Hepatocyte (in vitro differentiated cells): Measurements from ENCODE around the gene PADI4. TPM values are rescaled to one million over a fixed set of nuclear protein-coding genes. Genes with fewer than 3 reads are reported as not detected.
A peak's percentile ranks its signal among the peaks of the same experiment; 100 is the strongest.

ENCODE experiments used
- DNase-seq: peaks from one replicate; pipeline ENCODE4 v3.0.0-alpha.2; 2016; ENCODE audit warnings: low spot score
- H2AFZ ChIP-seq: fragments of 200-600 bp; sonication (generic); 2 replicates; pipeline ENCODE4 v1.6.0; 2016; ENCODE audit warnings: antibody characterized with exemption, mild to moderate bottlenecking
- H3K27ac ChIP-seq: fragments of 200-600 bp; sonication (generic); 2 replicates; pipeline ENCODE4 v1.5.1; 2016; ENCODE audit warnings: mild to moderate bottlenecking
- H3K27me3 ChIP-seq: fragments of 200-600 bp; sonication (generic); 2 replicates; pipeline ENCODE4 v1.6.1; 2016
- H3K36me3 ChIP-seq: fragments of 200-600 bp; sonication (generic); replicated peaks from 2 replicates; pipeline ENCODE4 v1.5.1; 2016; ENCODE audit warnings: low read depth; ENCODE audit not compliant: insufficient read depth
- H3K4me1 ChIP-seq: fragments of 200-600 bp; sonication (generic); 2 replicates; pipeline ENCODE4 v1.5.1; 2016; ENCODE audit warnings: mild to moderate bottlenecking, moderate library complexity; ENCODE audit not compliant: insufficient read depth
- H3K4me2 ChIP-seq: fragments of 200-600 bp; sonication (generic); 2 replicates; pipeline ENCODE4 v1.6.0; 2016
- H3K4me3 ChIP-seq: fragments of 200-600 bp; sonication (generic); 2 replicates; pipeline ENCODE4 v1.5.1; 2016; ENCODE audit warnings: mild to moderate bottlenecking
- H3K79me2 ChIP-seq: fragments of 200-600 bp; sonication (generic); 2 replicates; pipeline ENCODE4 v1.6.0; 2017; ENCODE audit warnings: mild to moderate bottlenecking
- H3K9me2 ChIP-seq: fragments of 200-600 bp; sonication (generic); replicated peaks from 2 replicates; pipeline ENCODE4 v1.6.0; 2017; ENCODE audit warnings: mild to moderate bottlenecking; ENCODE audit not compliant: insufficient read depth
- H3K9me3 ChIP-seq: fragments of 200-600 bp; sonication (generic); 2 replicates; pipeline ENCODE4 v1.5.1; 2016; ENCODE audit warnings: low read depth, mild to moderate bottlenecking
- H4K20me1 ChIP-seq: fragments of 200-600 bp; sonication (generic); 2 replicates; pipeline ENCODE4 v1.6.0; 2016; ENCODE audit warnings: mild to moderate bottlenecking; ENCODE audit not compliant: insufficient read depth, poor library complexity, severe bottlenecking
- EZH2 ChIP-seq: fragments of 200-600 bp; sonication (generic); IDR thresholded peaks from 2 replicates; pipeline ENCODE4 v1.6.1; 2016; ENCODE audit warnings: antibody characterized with exemption, mild to moderate bottlenecking, borderline replicate concordance
- EZH2phosphoT487 ChIP-seq: fragments of 200-600 bp; sonication (generic); IDR thresholded peaks from one replicate; pipeline ENCODE4 v1.6.1; 2018; ENCODE audit warnings: antibody characterized with exemption, mild to moderate bottlenecking, low read depth, moderate library complexity; ENCODE audit not compliant: unreplicated experiment, severe bottlenecking
- WGBS: methylation state at CpG from one replicate; pipeline ENCODE4 v1.1.6; 2016; ENCODE audit warnings: low lambda C conversion rate; ENCODE audit errors: missing lambda C conversion rate; 5-methylcytosine and 5-hydroxymethylcytosine counted together
- polyA plus RNA-seq: library from polyadenylated mRNA; unstranded; fragments of >200 nt; fragmentation: Nextera tagmentation; extraction: Ambion mirVana; gene quantifications from 2 replicates; pipeline ENCODE4 v1.2.1, GENCODE V29; 2016
- total RNA-seq: library from RNA; depleted of rRNA; stranded (reverse); fragments of >200 nt; gene quantifications from 2 replicates; pipeline ENCODE4 v1.2.3, GENCODE V29; 2014
- TF ChIP-seq, protein P1 (sequence below): fragments of 200-600 bp; sonication (generic); IDR thresholded peaks from 2 replicates; pipeline ENCODE4 v1.5.1; 2016; ENCODE audit warnings: antibody characterized with exemption, mild to moderate bottlenecking; ENCODE audit not compliant: poor library complexity

Gene PADI4
- total and polyA plus RNA-seq, 2 experiments from 2014 or later, result not detected

DNA sequence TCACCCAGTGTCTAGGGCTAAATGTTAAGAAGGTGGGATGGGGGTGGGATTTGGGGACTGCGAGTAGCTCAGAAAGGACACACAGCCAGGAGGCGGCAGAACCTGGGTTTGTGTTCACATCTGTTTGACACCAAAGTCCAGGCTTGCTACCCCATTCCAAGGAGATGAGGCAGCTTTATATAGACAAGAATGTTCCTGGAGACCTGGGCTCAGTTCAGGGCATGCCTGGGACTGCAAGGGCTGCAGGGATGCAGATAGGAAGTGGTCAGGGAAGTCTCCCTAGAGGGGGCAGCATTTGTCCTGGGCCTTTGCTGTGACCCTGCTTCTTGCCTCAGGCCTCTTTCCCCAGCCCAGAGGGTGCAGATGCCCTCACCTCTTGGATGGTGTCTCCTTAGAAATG, 42.8 kb upstream of the PADI4 start:
- Histone ChIP-seq H3K79me2 (no peaks in the 10 kb centered on the region), H3K27me3 (no peaks in the 10 kb centered on the region)
- 71% methylated on average over 2 of the region's 2 CpGs for WGBS

GRCh38 chr1:17265950-17266349, 42.0 kb upstream of the PADI4 start:
- Histone ChIP-seq H3K36me3 (no peaks in the 10 kb centered on the region), H3K79me2 (no peaks in the 10 kb centered on the region), H3K4me3 (no peak overlapping the region), H3K27ac (no peak overlapping the region), H3K4me2 (no peak overlapping the region), H3K4me1 (no peaks in the 10 kb centered on the region), H4K20me1 (no peaks in the 10 kb centered on the region), H3K9me3 (no peaks in the 10 kb centered on the region), H3K27me3 (no peaks in the 10 kb centered on the region), H3K9me2 (no peaks in the 10 kb centered on the region), H2AFZ (no peak overlapping the region)
- 94% methylated on average over 4 of the region's 4 CpGs for WGBS
- TF ChIP-seq EZH2phosphoT487 (no peak), EZH2 (no peak)
- TF ChIP-seq, protein P1, sequence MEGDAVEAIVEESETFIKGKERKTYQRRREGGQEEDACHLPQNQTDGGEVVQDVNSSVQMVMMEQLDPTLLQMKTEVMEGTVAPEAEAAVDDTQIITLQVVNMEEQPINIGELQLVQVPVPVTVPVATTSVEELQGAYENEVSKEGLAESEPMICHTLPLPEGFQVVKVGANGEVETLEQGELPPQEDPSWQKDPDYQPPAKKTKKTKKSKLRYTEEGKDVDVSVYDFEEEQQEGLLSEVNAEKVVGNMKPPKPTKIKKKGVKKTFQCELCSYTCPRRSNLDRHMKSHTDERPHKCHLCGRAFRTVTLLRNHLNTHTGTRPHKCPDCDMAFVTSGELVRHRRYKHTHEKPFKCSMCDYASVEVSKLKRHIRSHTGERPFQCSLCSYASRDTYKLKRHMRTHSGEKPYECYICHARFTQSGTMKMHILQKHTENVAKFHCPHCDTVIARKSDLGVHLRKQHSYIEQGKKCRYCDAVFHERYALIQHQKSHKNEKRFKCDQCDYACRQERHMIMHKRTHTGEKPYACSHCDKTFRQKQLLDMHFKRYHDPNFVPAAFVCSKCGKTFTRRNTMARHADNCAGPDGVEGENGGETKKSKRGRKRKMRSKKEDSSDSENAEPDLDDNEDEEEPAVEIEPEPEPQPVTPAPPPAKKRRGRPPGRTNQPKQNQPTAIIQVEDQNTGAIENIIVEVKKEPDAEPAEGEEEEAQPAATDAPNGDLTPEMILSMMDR, result no peak
- no peak for DNase-seq

More for the DNA sequence above, 42.8 kb upstream of the PADI4 start:
- no peaks in the 10 kb centered on the region for H3K9me2 ChIP-seq
- TF ChIP-seq, protein P1, result no peak
- TF ChIP-seq EZH2phosphoT487, result no peak
- TF ChIP-seq EZH2, result no peak
- H3K27ac ChIP-seq, result no peak overlapping the region
- no peak overlapping the region for H3K4me3 ChIP-seq
- H3K4me2 ChIP-seq, result no peak overlapping the region
- no peak overlapping the region for H2AFZ ChIP-seq
- no peaks in the 10 kb centered on the region for H3K36me3 ChIP-seq
- DNase-seq, result peak; percentile 26
- H3K9me3 ChIP-seq, result no peaks in the 10 kb centered on the region
- H4K20me1 ChIP-seq, result no peaks in the 10 kb centered on the region
- H3K4me1 ChIP-seq, result no peaks in the 10 kb centered on the region

GRCh38 chr1:17270891-17271765, 36.9 kb upstream of the PADI4 start:
- Histone ChIP-seq H3K9me2 (no peaks in the 10 kb centered on the region), H3K9me3 (no peaks in the 10 kb centered on the region), H3K27ac (no peak overlapping the region), H3K36me3 (no peaks in the 10 kb centered on the region), H3K79me2 (no peaks in the 10 kb centered on the region), H3K4me3 (no peak overlapping the region), H3K4me2 (no peak overlapping the region), H3K4me1 (no peaks in the 10 kb centered on the region), H3K27me3 (no peaks in the 10 kb centered on the region), H4K20me1 (no peaks in the 10 kb centered on the region), H2AFZ (no peak overlapping the region)
- TF ChIP-seq EZH2phosphoT487, result no peak
- TF ChIP-seq, protein P1, result no peak
- no peak for TF ChIP-seq EZH2
- DNase-seq, result no peak
- WGBS, result 93% methylated on average over 23 of the region's 23 CpGs
